Uterus (tissue), 4 donors: ENCODE results near the gene PACSIN2. TPM values are rescaled to one million over a fixed set of nuclear protein-coding genes. Genes with fewer than 3 reads are reported as not detected.
"Not testable (repeated sequence)": the region's sequence is repeated elsewhere in the genome, so short reads cannot be mapped to it uniquely, and the experiment has no call there.

Experiments used
- DNase-seq, 2 donors: peaks; one replicate each; pipeline ENCODE4 v3.0.0-alpha.2; 2019 to 2020
- H3K27ac ChIP-seq, 2 donors: fragments of 200-600 bp; sonication (generic); 1 replicate in 1 of 2; 2 replicates in 1 of 2; pipeline ENCODE4 v1.5.1; 2016 to 2018
- H3K27me3 ChIP-seq, 2 donors: fragments of 200-600 bp; sonication (generic); one replicate each; pipeline ENCODE4 v1.5.1; 2018 to 2019; ENCODE audit warnings: control low read depth in 1 of 2
- H3K36me3 ChIP-seq, 2 donors: fragments of 200-600 bp; sonication (generic); one replicate each; pipeline ENCODE4 v1.5.1; 2019; ENCODE audit warnings: control low read depth in 1 of 2
- H3K4me1 ChIP-seq, 2 donors: fragments of 200-600 bp; sonication (generic); one replicate each; pipeline ENCODE4 v1.5.1; 2018 to 2019; ENCODE audit warnings: control low read depth in 1 of 2
- H3K4me3 ChIP-seq, 2 donors: fragments of 200-600 bp; sonication (generic); 1 replicate in 1 of 2; 2 replicates in 1 of 2; pipeline ENCODE4 v1.5.1; 2018 to 2019; ENCODE audit warnings: mild to moderate bottlenecking in 1 of 2
- H3K9me3 ChIP-seq, 2 donors: fragments of 200-600 bp; sonication (generic); one replicate each; pipeline ENCODE4 v1.5.1; 2019; ENCODE audit warnings: control low read depth in 1 of 2
- POLR2A ChIP-seq, 2 donors: fragments of 450-650 bp; IDR thresholded peaks; one replicate each; pipeline ENCODE4 v1.6.1; 2016; ENCODE audit warnings: antibody characterized with exemption in 2 of 2, mild to moderate bottlenecking in 1 of 2, moderate library complexity in 1 of 2
- intact Hi-C: fragments of 100-400 bp; cut with DNase I; formaldehyde crosslinking; loops from one replicate; pipeline ENCODE4 v1.15.1; 2023; ENCODE audit warnings: low total_unique reads
- total RNA-seq, 4 donors: library from RNA; depleted of rRNA in 3 of 4; stranded (reverse); fragments of >200 nt in 3 of 4; gene quantifications; one replicate each; pipeline versions ENCODE4 v1.1.0 to v1.2.4, GENCODE V29; 2014 to 2023
- TF ChIP-seq, protein P1 (sequence below), 4 experiments: fragments of 200-600 bp in 2 of 4; fragments of 450-650 bp in 2 of 4; sonication (generic) in 2 of 4; IDR thresholded peaks; one replicate each; pipeline ENCODE4 v1.5.1; 2016 to 2019; ENCODE audit warnings: antibody characterized with exemption in 4 of 4, mild to moderate bottlenecking in 2 of 4, moderate library complexity in 1 of 4
- donor health status: DM: yes; HTN: yes; CAD: no.

The PACSIN2 gene
- total RNA-seq, 4 donors from 2014 or later = 34.4 to 66.1 (median 48.0) TPM

- DNase-seq = no peak
- Histone ChIP-seq H3K27me3 (no peaks in the 10 kb centered on the region), H3K36me3 (no peaks in the 10 kb centered on the region), H3K27ac (peak overlapping the region in 1 of 2 donors; percentile 59), H3K4me1 (peaks cover 0 to 8% of the 10 kb centered on the region in 2 donors), H3K9me3 (no peaks in the 10 kb centered on the region), H3K4me3 (no peak overlapping the region)
- no peak for TF ChIP-seq POLR2A (IDR thresholded peaks at IDR 0.05)
- TF ChIP-seq, protein P1, sequence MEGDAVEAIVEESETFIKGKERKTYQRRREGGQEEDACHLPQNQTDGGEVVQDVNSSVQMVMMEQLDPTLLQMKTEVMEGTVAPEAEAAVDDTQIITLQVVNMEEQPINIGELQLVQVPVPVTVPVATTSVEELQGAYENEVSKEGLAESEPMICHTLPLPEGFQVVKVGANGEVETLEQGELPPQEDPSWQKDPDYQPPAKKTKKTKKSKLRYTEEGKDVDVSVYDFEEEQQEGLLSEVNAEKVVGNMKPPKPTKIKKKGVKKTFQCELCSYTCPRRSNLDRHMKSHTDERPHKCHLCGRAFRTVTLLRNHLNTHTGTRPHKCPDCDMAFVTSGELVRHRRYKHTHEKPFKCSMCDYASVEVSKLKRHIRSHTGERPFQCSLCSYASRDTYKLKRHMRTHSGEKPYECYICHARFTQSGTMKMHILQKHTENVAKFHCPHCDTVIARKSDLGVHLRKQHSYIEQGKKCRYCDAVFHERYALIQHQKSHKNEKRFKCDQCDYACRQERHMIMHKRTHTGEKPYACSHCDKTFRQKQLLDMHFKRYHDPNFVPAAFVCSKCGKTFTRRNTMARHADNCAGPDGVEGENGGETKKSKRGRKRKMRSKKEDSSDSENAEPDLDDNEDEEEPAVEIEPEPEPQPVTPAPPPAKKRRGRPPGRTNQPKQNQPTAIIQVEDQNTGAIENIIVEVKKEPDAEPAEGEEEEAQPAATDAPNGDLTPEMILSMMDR (IDR thresholded peaks at IDR 0.05) = no peak
- intact Hi-C loops = no loop called here
These were observed 56.0 kb downstream of the PACSIN2 start for GRCh38 chr22:42958937-42959336.

- Histone ChIP-seq H3K27ac (no peak overlapping the region), H3K4me3 (no peak overlapping the region)
These were observed 57.0 kb downstream of the PACSIN2 start for GRCh38 chr22:42957958-42958357.

GRCh38 chr22:42957544-42957943, 57.4 kb downstream of the PACSIN2 start:
- Histone ChIP-seq H3K4me1 (peaks cover 0 to 8% of the 10 kb centered on the region in 2 donors), H3K36me3 (no peaks in the 10 kb centered on the region), H3K27ac (no peak overlapping the region), H3K4me3 (no peak overlapping the region), H3K9me3 (no peaks in the 10 kb centered on the region), H3K27me3 (no peaks in the 10 kb centered on the region)
- DNase-seq = no peak
- TF ChIP-seq POLR2A (IDR thresholded peaks at IDR 0.05) = no peak
- TF ChIP-seq, protein P1 (IDR thresholded peaks at IDR 0.05) = no peak
- intact Hi-C loops = no loop called here

More at GRCh38 chr22:42957958-42958357, 57.0 kb downstream of the PACSIN2 start:
- no peak for TF ChIP-seq POLR2A (IDR thresholded peaks at IDR 0.05)
- TF ChIP-seq, protein P1 (IDR thresholded peaks at IDR 0.05) = no peak
- Histone ChIP-seq H3K4me1 (peaks cover 0 to 8% of the 10 kb centered on the region in 2 donors), H3K36me3 (no peaks in the 10 kb centered on the region), H3K9me3 (no peaks in the 10 kb centered on the region), H3K27me3 (no peaks in the 10 kb centered on the region)
- DNase-seq = no peak
- intact Hi-C loops = no loop called here

DNA sequence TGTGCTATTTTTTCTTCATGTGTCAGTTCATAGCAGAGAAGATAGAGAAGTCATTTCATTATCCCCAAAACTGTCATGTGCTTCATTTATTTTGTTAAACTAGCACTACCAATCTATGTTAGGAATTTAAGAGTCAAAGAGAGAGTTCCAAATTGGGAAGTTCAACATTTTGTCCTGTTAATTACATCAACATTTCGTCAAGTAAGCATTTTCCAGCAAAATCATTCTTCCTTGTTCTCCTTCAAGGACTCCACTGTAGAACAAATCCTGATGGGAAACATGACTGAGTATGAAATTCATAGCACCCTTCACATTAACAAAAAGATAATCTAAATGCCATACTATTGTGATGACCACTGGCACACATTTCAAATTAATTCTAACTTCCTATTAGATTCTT, 59.1 kb downstream of the PACSIN2 start:
- H3K27ac ChIP-seq = no peak overlapping the region
- intact Hi-C loops = no loop called here
- TF ChIP-seq, protein P1 (IDR thresholded peaks at IDR 0.05) = no peak
- TF ChIP-seq POLR2A (IDR thresholded peaks at IDR 0.05) = no peak
- no peak overlapping the region for H3K4me3 ChIP-seq
- peaks cover 0 to 8% of the 10 kb centered on the region in 2 donors for H3K4me1 ChIP-seq
- H3K36me3 ChIP-seq = no peaks in the 10 kb centered on the region
- no peaks in the 10 kb centered on the region for H3K9me3 ChIP-seq
- no peaks in the 10 kb centered on the region for H3K27me3 ChIP-seq
- no peak for DNase-seq

DNA sequence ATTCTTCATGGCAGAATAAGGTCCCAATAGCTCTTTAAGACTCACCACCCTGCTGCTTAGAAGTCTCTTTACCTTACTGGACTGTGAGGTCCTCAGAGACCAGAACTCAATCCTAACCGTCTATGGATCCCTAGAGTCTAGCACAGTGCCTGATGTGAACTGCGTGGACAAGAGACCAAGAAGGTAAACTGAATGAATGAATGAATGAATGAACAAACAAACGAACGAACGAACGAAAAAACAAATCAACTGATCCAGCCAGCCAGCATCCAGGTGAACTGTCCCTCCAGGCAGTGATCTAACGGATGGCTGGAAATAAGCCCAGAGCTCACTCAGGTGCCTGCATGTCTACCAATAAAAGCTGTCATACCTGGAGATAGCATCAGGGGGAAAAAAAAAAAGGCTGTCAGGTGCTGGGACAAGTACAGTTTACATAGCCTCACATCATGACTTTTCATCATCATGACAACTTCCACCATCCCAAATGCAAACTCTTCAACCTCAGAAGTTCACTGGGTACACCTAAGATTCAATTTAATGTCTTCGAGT, 59.8 kb downstream of the PACSIN2 start:
- H3K9me3 ChIP-seq = no peaks in the 10 kb centered on the region
- intact Hi-C loops = no loop called here
- H3K27me3 ChIP-seq = no peaks in the 10 kb centered on the region
- H3K27ac ChIP-seq = no peak overlapping the region
- DNase-seq = no peak
- peaks cover 0 to 4% of the 10 kb centered on the region in 2 donors for H3K4me1 ChIP-seq
- H3K4me3 ChIP-seq = no peak overlapping the region
- no peaks in the 10 kb centered on the region for H3K36me3 ChIP-seq
- TF ChIP-seq, protein P1 (IDR thresholded peaks at IDR 0.05) = no peak
- no peak for TF ChIP-seq POLR2A (IDR thresholded peaks at IDR 0.05)

GRCh38 chr22:42953751-42954150, 61.2 kb downstream of the PACSIN2 start:
- intact Hi-C loops, DNase-seq, H3K36me3 ChIP-seq, H3K27me3 ChIP-seq, H3K4me3 ChIP-seq, H3K9me3 ChIP-seq, H3K4me1 ChIP-seq, H3K27ac ChIP-seq: not testable (repeated sequence)
